Measurements from ENCODE around the gene DACH1. TPM values are rescaled to one million over a fixed set of nuclear protein-coding genes. Genes with fewer than 3 reads are reported as not detected.

The DACH1 gene
- total and polyA plus RNA-seq, 2 experiments from 2014 or later = 1.3 to 6.5 TPM

GRCh38 chr13:71524613-71525304, 342.2 kb downstream of the DACH1 start:
- no peak overlapping the region for H2AFZ ChIP-seq
- no peak for DNase-seq (ENCODE audit: low spot score)
- H3K4me3 ChIP-seq = no peak overlapping the region
- H3K4me1 ChIP-seq (ENCODE audit: insufficient read depth) = no peaks in the 10 kb centered on the region
- H3K27me3 ChIP-seq = no peaks in the 10 kb centered on the region
- H3K4me2 ChIP-seq = peak overlapping the region; percentile 66
- no peaks in the 10 kb centered on the region for H4K20me1 ChIP-seq (ENCODE audit: insufficient read depth, poor library complexity, severe bottlenecking)
- H3K36me3 ChIP-seq (replicated peaks; ENCODE audit: insufficient read depth, low read depth) = no peaks in the 10 kb centered on the region
- H3K79me2 ChIP-seq = no peaks in the 10 kb centered on the region
- 58% methylated on average over 16 of the region's 16 CpGs for WGBS (ENCODE audit: low lambda C conversion rate, missing lambda C conversion rate)
- no peak overlapping the region for H3K27ac ChIP-seq
- H3K9me3 ChIP-seq (ENCODE audit: low read depth) = no peaks in the 10 kb centered on the region
- TF ChIP-seq EZH2phosphoT487 (IDR thresholded peaks at IDR 0.05; ENCODE audit: low read depth, severe bottlenecking, unreplicated experiment) (no peak), EZH2 (IDR thresholded peaks at IDR 0.05; ENCODE audit: borderline replicate concordance) (no peak), CTCF (IDR thresholded peaks at IDR 0.05; ENCODE audit: poor library complexity) (no peak)
- no peaks in the 10 kb centered on the region for H3K9me2 ChIP-seq (replicated peaks; ENCODE audit: insufficient read depth)

GRCh38 chr13:71524245-71524612, 342.8 kb downstream of the DACH1 start:
- Histone ChIP-seq H3K79me2 (no peaks in the 10 kb centered on the region), H3K27ac (no peak overlapping the region), H3K9me3 (ENCODE audit: low read depth) (no peaks in the 10 kb centered on the region), H3K4me1 (ENCODE audit: insufficient read depth) (no peaks in the 10 kb centered on the region), H3K36me3 (replicated peaks; ENCODE audit: insufficient read depth, low read depth) (no peaks in the 10 kb centered on the region), H3K4me3 (no peak overlapping the region), H3K9me2 (replicated peaks; ENCODE audit: insufficient read depth) (no peaks in the 10 kb centered on the region), H2AFZ (no peak overlapping the region), H3K4me2 (peak overlapping the region; percentile 66), H4K20me1 (ENCODE audit: insufficient read depth, poor library complexity, severe bottlenecking) (no peaks in the 10 kb centered on the region), H3K27me3 (no peaks in the 10 kb centered on the region)
- no peak for DNase-seq (ENCODE audit: low spot score)
- 65% methylated on average over 3 of the region's 3 CpGs for WGBS (ENCODE audit: low lambda C conversion rate, missing lambda C conversion rate)
- no peak for TF ChIP-seq CTCF (IDR thresholded peaks at IDR 0.05; ENCODE audit: poor library complexity)
- no peak for TF ChIP-seq EZH2 (IDR thresholded peaks at IDR 0.05; ENCODE audit: borderline replicate concordance)

- no peak overlapping the region for H3K4me2 ChIP-seq
- WGBS (ENCODE audit: low lambda C conversion rate, missing lambda C conversion rate) = 73% methylated on average over 4 of the region's 4 CpGs
- no peaks in the 10 kb centered on the region for H4K20me1 ChIP-seq (ENCODE audit: insufficient read depth, poor library complexity, severe bottlenecking)
- H3K4me1 ChIP-seq (ENCODE audit: insufficient read depth) = no peaks in the 10 kb centered on the region
- H3K9me3 ChIP-seq (ENCODE audit: low read depth) = no peaks in the 10 kb centered on the region
- TF ChIP-seq CTCF (IDR thresholded peaks at IDR 0.05; ENCODE audit: poor library complexity) (no peak), EZH2phosphoT487 (IDR thresholded peaks at IDR 0.05; ENCODE audit: low read depth, severe bottlenecking, unreplicated experiment) (no peak), EZH2 (IDR thresholded peaks at IDR 0.05; ENCODE audit: borderline replicate concordance) (no peak)
- no peak for DNase-seq (ENCODE audit: low spot score)
- no peak overlapping the region for H2AFZ ChIP-seq
- no peaks in the 10 kb centered on the region for H3K36me3 ChIP-seq (replicated peaks; ENCODE audit: insufficient read depth, low read depth)
- no peaks in the 10 kb centered on the region for H3K9me2 ChIP-seq (replicated peaks; ENCODE audit: insufficient read depth)
- no peaks in the 10 kb centered on the region for H3K79me2 ChIP-seq
- no peak overlapping the region for H3K4me3 ChIP-seq
- no peaks in the 10 kb centered on the region for H3K27me3 ChIP-seq
- H3K27ac ChIP-seq = no peak overlapping the region
These were observed 344.0 kb downstream of the DACH1 start for GRCh38 chr13:71522941-71523526.

Measured in hepatocyte (in vitro differentiated cells).